ENCODE data around the gene RHBG.
"Not testable (repeated sequence)": the region's sequence is repeated elsewhere in the genome, so short reads cannot be mapped to it uniquely, and the experiment has no call there.

Gene RHBG

GRCh38 chr1:156368889-156369684 is at the start of gene RHBG:
Gene RHBG, plus strand, starts transcription at chr1:156369211. Its CDS starts 39 bp downstream, at chr1:156369250.
- in situ Hi-C loops (cut with HindIII; ENCODE audit: low pct_ligation_motif_present, low pct_unique_long_range_greater_than_20kb, low sequenced_read_pairs), result no loop called here
- peak; percentile 28 for DNase-seq

- peak; percentile 38 for DNase-seq
- in situ Hi-C loops (cut with HindIII; ENCODE audit: low pct_ligation_motif_present, low pct_unique_long_range_greater_than_20kb, low sequenced_read_pairs), result no loop called here
These were observed 49.3 kb upstream of the RHBG start for GRCh38 chr1:156319664-156320063.

GRCh38 chr1:156320560-156320959 is 48.5 kb upstream of the RHBG start:
- in situ Hi-C loops (cut with HindIII; ENCODE audit: low pct_ligation_motif_present, low pct_unique_long_range_greater_than_20kb, low sequenced_read_pairs), result no loop called here
- no peak for DNase-seq

GRCh38 chr1:156323179-156323578 is 45.8 kb upstream of the RHBG start:
- in situ Hi-C loops (cut with HindIII; ENCODE audit: low pct_ligation_motif_present, low pct_unique_long_range_greater_than_20kb, low sequenced_read_pairs); DNase-seq: not testable (repeated sequence)

- no peak for DNase-seq
- in situ Hi-C loops (cut with HindIII; ENCODE audit: low pct_ligation_motif_present, low pct_unique_long_range_greater_than_20kb, low sequenced_read_pairs), result no loop called here
These were observed 32.8 kb upstream of the RHBG start for GRCh38 chr1:156336242-156336641.

- peak; percentile 9 for DNase-seq
These were observed 31.7 kb upstream of the RHBG start for GRCh38 chr1:156337052-156337887.

GRCh38 chr1:156337888-156338179 is 31.2 kb upstream of the RHBG start:
- in situ Hi-C loops (cut with HindIII; ENCODE audit: low pct_ligation_motif_present, low pct_unique_long_range_greater_than_20kb, low sequenced_read_pairs), result no loop called here
- no peak for DNase-seq

More at GRCh38 chr1:156337052-156337887, 31.7 kb upstream of the RHBG start:
- in situ Hi-C loops (cut with HindIII; ENCODE audit: low pct_ligation_motif_present, low pct_unique_long_range_greater_than_20kb, low sequenced_read_pairs), result no loop called here

GRCh38 chr1:156338180-156338976 is 30.6 kb upstream of the RHBG start, which contains the start of the genes CCT3 and TSACC:
Gene CCT3, minus strand, starts transcription at chr1:156338292. Its CDS starts 108 bp downstream, at chr1:156338184.
Gene TSACC, plus strand, starts transcription at chr1:156338526. Its CDS starts 1,232 bp downstream, at chr1:156339758.
- peak; percentile 99 for DNase-seq
- in situ Hi-C loops (cut with HindIII; ENCODE audit: low pct_ligation_motif_present, low pct_unique_long_range_greater_than_20kb, low sequenced_read_pairs), result no loop called here

- in situ Hi-C loops (cut with HindIII; ENCODE audit: low pct_ligation_motif_present, low pct_unique_long_range_greater_than_20kb, low sequenced_read_pairs), result no loop called here
- DNase-seq, result no peak
These were observed 26.6 kb upstream of the RHBG start for GRCh38 chr1:156342166-156342955.

GRCh38 chr1:156344409-156344808 is 24.6 kb upstream of the RHBG start:
- in situ Hi-C loops (cut with HindIII; ENCODE audit: low pct_ligation_motif_present, low pct_unique_long_range_greater_than_20kb, low sequenced_read_pairs), result no loop called here
- DNase-seq, result no peak

- DNase-seq; in situ Hi-C loops (cut with HindIII; ENCODE audit: low pct_ligation_motif_present, low pct_unique_long_range_greater_than_20kb, low sequenced_read_pairs): not testable (repeated sequence)
These were observed 23.0 kb upstream of the RHBG start for GRCh38 chr1:156346035-156346434.

GRCh38 chr1:156346636-156347035 is 22.4 kb upstream of the RHBG start:
- in situ Hi-C loops (cut with HindIII; ENCODE audit: low pct_ligation_motif_present, low pct_unique_long_range_greater_than_20kb, low sequenced_read_pairs), result no loop called here
- DNase-seq, result no peak

- in situ Hi-C loops (cut with HindIII; ENCODE audit: low pct_ligation_motif_present, low pct_unique_long_range_greater_than_20kb, low sequenced_read_pairs), result no loop called here
- DNase-seq, result no peak
These were observed 21.7 kb upstream of the RHBG start for GRCh38 chr1:156347331-156347730.

- in situ Hi-C loops (cut with HindIII; ENCODE audit: low pct_ligation_motif_present, low pct_unique_long_range_greater_than_20kb, low sequenced_read_pairs); DNase-seq: not testable (repeated sequence)
These were observed 16.5 kb upstream of the RHBG start for GRCh38 chr1:156352481-156352880.

- no peak for DNase-seq
- in situ Hi-C loops (cut with HindIII; ENCODE audit: low pct_ligation_motif_present, low pct_unique_long_range_greater_than_20kb, low sequenced_read_pairs), result no loop called here
These were observed 12.6 kb upstream of the RHBG start for GRCh38 chr1:156356262-156356874.

GRCh38 chr1:156356875-156357534 is 12.0 kb upstream of the RHBG start:
- peak; percentile 72 for DNase-seq
- in situ Hi-C loops (cut with HindIII; ENCODE audit: low pct_ligation_motif_present, low pct_unique_long_range_greater_than_20kb, low sequenced_read_pairs), result no loop called here

- in situ Hi-C loops (cut with HindIII; ENCODE audit: low pct_ligation_motif_present, low pct_unique_long_range_greater_than_20kb, low sequenced_read_pairs), result no loop called here
- no peak for DNase-seq
These were observed 11.0 kb upstream of the RHBG start for GRCh38 chr1:156357977-156358376.

Measured in ACHN (cell line).